Panc1 (cell line): ENCODE measurements around the gene TMEM87B. TPM values are rescaled to one million over a fixed set of nuclear protein-coding genes. Genes with fewer than 3 reads are reported as not detected.

Source experiments
- ATAC-seq: fragments of 200-7000 bp; cut with Tn5 transposase; 2 replicates; pipeline ENCODE4 v1.9.1; 2020; ENCODE audit warnings: mild to moderate bottlenecking, moderate library complexity
- BruUV-seq: library from RNA; stranded (reverse); fragments of 400-500 nt; replicated peaks from 2 replicates; lab custom pipeline; 2021; lab: Mats Ljungman, UMichigan
- CTCF ChIA-PET: fragments of 300-600 bp; sonication (Branson Sonifier 250); formaldehyde crosslinking; loops from one replicate; lab custom pipeline; 2022; ENCODE audit warnings: antibody characterized with exemption; lab: Charles Lee
- POLR2A ChIA-PET: fragments of 300-600 bp; sonication (Branson Sonifier 250); formaldehyde crosslinking; loops from one replicate; lab custom pipeline; 2022; ENCODE audit warnings: antibody characterized with exemption; lab: Charles Lee
- DNase-seq: peaks from one replicate; pipeline ENCODE4 v3.0.0-alpha.2; 2010; ENCODE audit warnings: low read depth, low spot score
- H3K27ac ChIP-seq: 2 replicates; pipeline ENCODE4 v1.5.1; 2011; ENCODE audit warnings: mild to moderate bottlenecking, low read length, inconsistent platforms
- H3K27me3 ChIP-seq: fragments of 200-500 bp; sonication (Bioruptor generic); 2 replicates; pipeline ENCODE4 v1.6.0; 2014; ENCODE audit warnings: low read length, inconsistent platforms; ENCODE audit not compliant: control insufficient read depth, insufficient read depth
- H3K36me3 ChIP-seq: fragments of 200-500 bp; sonication (Bioruptor generic); 2 replicates; pipeline ENCODE4 v1.5.1; 2014; ENCODE audit warnings: inconsistent platforms, mild to moderate bottlenecking, low read length, moderate library complexity; ENCODE audit not compliant: control insufficient read depth, insufficient read depth
- H3K4me1 ChIP-seq: 2 replicates; pipeline ENCODE4 v1.5.1; 2011; ENCODE audit warnings: inconsistent platforms, mild to moderate bottlenecking, low read length, moderate library complexity; ENCODE audit not compliant: control insufficient read depth, insufficient read depth
- H3K4me3 ChIP-seq, 2 experiments: 2 replicates each; pipeline ENCODE4 v1.5.1; 2011 to 2012; ENCODE audit warnings: low read depth in 2 of 2, low read length in 2 of 2, mild to moderate bottlenecking in 2 of 2, inconsistent platforms in 1 of 2, moderate library complexity in 1 of 2
- H3K9me3 ChIP-seq: fragments of 200-500 bp; sonication (Bioruptor generic); 2 replicates; pipeline ENCODE4 v1.5.1; 2014; ENCODE audit warnings: low read depth, mild to moderate bottlenecking, inconsistent platforms, low read length, moderate library complexity; ENCODE audit not compliant: control insufficient read depth, insufficient read depth
- CTCF ChIP-seq: fragments of 450-650 bp; IDR thresholded peaks from 2 replicates; pipeline ENCODE4 v1.5.1; 2017; ENCODE audit warnings: mild to moderate bottlenecking
- POLR2AphosphoS5 ChIP-seq: IDR thresholded peaks from 2 replicates; pipeline ENCODE4 v1.6.1; 2012; ENCODE audit warnings: mild to moderate bottlenecking, low read depth, low read length, moderate library complexity
- REST ChIP-seq, 2 experiments: IDR thresholded peaks; 2 replicates each; pipeline ENCODE4 v1.6.1; 2011 to 2012; ENCODE audit warnings: low read depth in 2 of 2, control low read depth in 1 of 2, low read length in 1 of 2, mild to moderate bottlenecking in 1 of 2, moderate library complexity in 1 of 2; ENCODE audit not compliant: insufficient read depth in 1 of 2
- SIN3A ChIP-seq: IDR thresholded peaks from 2 replicates; pipeline ENCODE4 v1.6.1; 2012; ENCODE audit warnings: low read depth, mild to moderate bottlenecking, low read length, moderate library complexity, borderline replicate concordance; ENCODE audit not compliant: insufficient read depth
- TCF7L2 ChIP-seq: IDR thresholded peaks from 2 replicates; pipeline ENCODE4 v1.6.1; 2011; ENCODE audit warnings: mild to moderate bottlenecking, low read depth, low read length, inconsistent platforms
- in situ Hi-C: cut with HindIII; loops from 2 replicates; pipeline ENCODE4 v1.10.0; 2016; ENCODE audit warnings: low sequenced_read_pairs, low pct_unique_long_range_greater_than_20kb
- intact Hi-C: fragments of 100-400 bp; cut with micrococcal nuclease; formaldehyde crosslinking; loops from one replicate; pipeline ENCODE4 v1.10.0; 2022; ENCODE audit not compliant: unreplicated experiment
- total RNA-seq: library from RNA; stranded (reverse); gene quantifications from one replicate; pipeline ENCODE4 v1.2.1, GENCODE V29; 2021; ENCODE audit not compliant: unreplicated experiment

TMEM87B gene
- total RNA-seq, 1 experiment from 2014 or later = 22.8 TPM

GRCh38 chr2:112061299-112061698 lies 6.2 kb downstream of the TMEM87B start:
- intact Hi-C loops = no loop called here
- H3K27ac ChIP-seq = no peak overlapping the region
- DNase-seq (no peak), ATAC-seq (no peak)
- TF ChIP-seq POLR2AphosphoS5 (no peak), CTCF (no peak), REST (IDR thresholded peaks at IDR 0.05; ENCODE audit: insufficient read depth in 1 of 2, low read depth in 2 of 2, low read length in 1 of 2) (no peak), SIN3A (no peak), TCF7L2 (no peak)
- in situ Hi-C loops = no loop called here
- BruUV-seq = no TSS peak
- no peaks in the 10 kb centered on the region for H3K9me3 ChIP-seq
- POLR2A ChIA-PET = no interaction called here
- CTCF ChIA-PET = no interaction called here
- H3K27me3 ChIP-seq = no peaks in the 10 kb centered on the region
- H3K4me3 ChIP-seq = no peak overlapping the region
- peaks cover 7% of the 10 kb centered on the region for H3K4me1 ChIP-seq
- H3K36me3 ChIP-seq = peaks cover 8% of the 10 kb centered on the region

GRCh38 chr2:112061840-112062239 lies 6.8 kb downstream of the TMEM87B start:
- TF ChIP-seq SIN3A = no peak
- no peak for TF ChIP-seq CTCF
- no peak for TF ChIP-seq POLR2AphosphoS5
- TF ChIP-seq TCF7L2 = no peak
- no peak for TF ChIP-seq REST (IDR thresholded peaks at IDR 0.05; ENCODE audit: insufficient read depth in 1 of 2, low read depth in 2 of 2, low read length in 1 of 2)
- H3K27me3 ChIP-seq = no peaks in the 10 kb centered on the region
- intact Hi-C loops (no loop called here), in situ Hi-C loops (no loop called here)
- no peak for ATAC-seq
- ChIA-PET POLR2A (no interaction called here), CTCF (no interaction called here)
- peaks cover 8% of the 10 kb centered on the region for H3K36me3 ChIP-seq
- no peak overlapping the region for H3K27ac ChIP-seq
- H3K9me3 ChIP-seq = no peaks in the 10 kb centered on the region
- peaks cover 2% of the 10 kb centered on the region for H3K4me1 ChIP-seq
- DNase-seq = no peak
- BruUV-seq = no TSS peak
- H3K4me3 ChIP-seq = no peak overlapping the region
